Measurements from ENCODE around the gene RNF10.
A peak's percentile ranks its signal among the peaks of the same experiment; 100 is the strongest.

GRCh38 chr12:120583478-120584030 is 49.4 kb downstream of the RNF10 start:
- TF ChIP-seq POLR2AphosphoS5 (IDR thresholded peaks at IDR 0.05; ENCODE audit: low read depth) = no peak
- TF ChIP-seq, protein P1, sequence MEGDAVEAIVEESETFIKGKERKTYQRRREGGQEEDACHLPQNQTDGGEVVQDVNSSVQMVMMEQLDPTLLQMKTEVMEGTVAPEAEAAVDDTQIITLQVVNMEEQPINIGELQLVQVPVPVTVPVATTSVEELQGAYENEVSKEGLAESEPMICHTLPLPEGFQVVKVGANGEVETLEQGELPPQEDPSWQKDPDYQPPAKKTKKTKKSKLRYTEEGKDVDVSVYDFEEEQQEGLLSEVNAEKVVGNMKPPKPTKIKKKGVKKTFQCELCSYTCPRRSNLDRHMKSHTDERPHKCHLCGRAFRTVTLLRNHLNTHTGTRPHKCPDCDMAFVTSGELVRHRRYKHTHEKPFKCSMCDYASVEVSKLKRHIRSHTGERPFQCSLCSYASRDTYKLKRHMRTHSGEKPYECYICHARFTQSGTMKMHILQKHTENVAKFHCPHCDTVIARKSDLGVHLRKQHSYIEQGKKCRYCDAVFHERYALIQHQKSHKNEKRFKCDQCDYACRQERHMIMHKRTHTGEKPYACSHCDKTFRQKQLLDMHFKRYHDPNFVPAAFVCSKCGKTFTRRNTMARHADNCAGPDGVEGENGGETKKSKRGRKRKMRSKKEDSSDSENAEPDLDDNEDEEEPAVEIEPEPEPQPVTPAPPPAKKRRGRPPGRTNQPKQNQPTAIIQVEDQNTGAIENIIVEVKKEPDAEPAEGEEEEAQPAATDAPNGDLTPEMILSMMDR (IDR thresholded peaks at IDR 0.05; ENCODE audit: insufficient read depth, low read length) = peak; percentile 56
- no peak for TF ChIP-seq GABPA (IDR thresholded peaks at IDR 0.05; ENCODE audit: low read depth)
- no peak for TF ChIP-seq REST (IDR thresholded peaks at IDR 0.05; ENCODE audit: insufficient replicate concordance, low read depth)

All from HL-60 (cell line).